GM10248 (cell line): ENCODE measurements around the gene CELF4.

Experiments
- CTCF ChIA-PET: fragments of 300-600 bp; sonication (Branson Sonifier 250); formaldehyde crosslinking; extraction: SDS; loops from one replicate; lab custom pipeline; 2021; ENCODE audit warnings: antibody characterized with exemption; lab: Yijun Ruan, JAX
- POLR2A ChIA-PET: fragments of 350-650 bp; sonication (Branson Sonifier 250); formaldehyde crosslinking; extraction: SDS; loops from one replicate; lab custom pipeline; 2020; ENCODE audit warnings: antibody characterized with exemption; lab: Yijun Ruan, JAX
- DNase-seq: peaks from one replicate; pipeline ENCODE4 v3.0.0; 2012; ENCODE audit errors: extremely low spot score
- CTCF ChIP-seq: IDR thresholded peaks from 2 replicates; pipeline ENCODE4 v1.5.1; 2012; ENCODE audit warnings: mild to moderate bottlenecking, low read depth; ENCODE audit errors: extremely low read depth, missing control alignments, control extremely low read depth

Gene CELF4

GRCh38 chr18:37551249-37551648 lies 14.3 kb downstream of the CELF4 start:
- no peak for DNase-seq
- TF ChIP-seq CTCF, result no peak
- POLR2A ChIA-PET, result no interaction called here
- CTCF ChIA-PET, result no interaction called here

GRCh38 chr18:37550118-37550875 lies 15.3 kb downstream of the CELF4 start:
- ChIA-PET POLR2A (no interaction called here), CTCF (interaction anchor here (0.7 to 1.3 kb wide), 2 partner anchors 12 to 13 kb away, joined by 3 to 8 read pairs; no protein-coding TSS in a partner anchor)
- no peak for TF ChIP-seq CTCF
- no peak for DNase-seq

GRCh38 chr18:37548679-37549289 lies 16.8 kb downstream of the CELF4 start:
- CTCF ChIA-PET, result no interaction called here
- DNase-seq, result no peak
- TF ChIP-seq CTCF, result no peak
- POLR2A ChIA-PET, result no interaction called here

- no peak for DNase-seq
- CTCF ChIA-PET, result no interaction called here
- TF ChIP-seq CTCF, result no peak
- POLR2A ChIA-PET, result no interaction called here
These were observed 18.3 kb downstream of the CELF4 start for GRCh38 chr18:37547196-37547827.

GRCh38 chr18:37546651-37547050 lies 18.9 kb downstream of the CELF4 start:
- POLR2A ChIA-PET, result no interaction called here
- DNase-seq, result no peak
- TF ChIP-seq CTCF, result no peak
- CTCF ChIA-PET, result no interaction called here

GRCh38 chr18:37546272-37546537 lies 19.4 kb downstream of the CELF4 start:
- POLR2A ChIA-PET, result no interaction called here
- TF ChIP-seq CTCF, result no peak
- DNase-seq, result no peak
- CTCF ChIA-PET, result no interaction called here
